IMR-90 (cell line): ENCODE measurements around the gene PTPRN2. TPM values are rescaled to one million over a fixed set of nuclear protein-coding genes. Genes with fewer than 3 reads are reported as not detected.

Source experiments
- ATAC-seq: fragments of 200-7000 bp; cut with Tn5 transposase; 2 replicates; pipeline ENCODE4 v1.9.1; 2020; ENCODE audit warnings: low read depth, mild to moderate bottlenecking, moderate library complexity
- BruUV-seq: library from RNA; stranded (reverse); fragments of 400-500 nt; replicated peaks from 2 replicates; lab custom pipeline; 2021; lab: Mats Ljungman, UMichigan
- CTCF ChIA-PET: fragments of 300-600 bp; formaldehyde crosslinking; extraction: SDS; loops from one replicate; lab custom pipeline; 2021; ENCODE audit warnings: antibody characterized with exemption; lab: Yijun Ruan, JAX
- POLR2A ChIA-PET: fragments of 300-600 bp; sonication (Branson Sonifier 250); formaldehyde crosslinking; loops from one replicate; lab custom pipeline; 2022; ENCODE audit warnings: antibody characterized with exemption; ENCODE audit not compliant: unreplicated experiment; lab: Charles Lee
- DNase-seq: peaks from one replicate; pipeline ENCODE4 v3.0.0; 2013
- H2AFZ ChIP-seq: replicated peaks from 2 replicates; pipeline ENCODE3; 2013; ENCODE audit warnings: low read length, mild to moderate bottlenecking; ENCODE audit not compliant: poor library complexity
- H2AK5ac ChIP-seq: 2 replicates; pipeline ENCODE4 v1.6.1; 2013; ENCODE audit warnings: low read depth, low read length, inconsistent platforms
- H2AK9ac ChIP-seq: replicated peaks from 2 replicates; pipeline ENCODE3; 2013; ENCODE audit warnings: mild to moderate bottlenecking, low read depth, low read length, moderate library complexity; ENCODE audit not compliant: poor library complexity
- H2BK120ac ChIP-seq: 2 replicates; pipeline ENCODE4 v1.6.1; 2013; ENCODE audit warnings: low read depth, low read length, inconsistent platforms
- H2BK15ac ChIP-seq: 3 replicates; pipeline ENCODE4 v1.6.1; 2013; ENCODE audit warnings: low read depth, low read length, inconsistent platforms
- H2BK20ac ChIP-seq: 2 replicates; pipeline ENCODE4 v1.6.1; 2013; ENCODE audit warnings: low read depth, mild to moderate bottlenecking, inconsistent platforms, low read length, moderate library complexity
- H2BK5ac ChIP-seq: 2 replicates; pipeline ENCODE4 v1.6.1; 2013; ENCODE audit warnings: mild to moderate bottlenecking, low read depth, low read length, inconsistent platforms; ENCODE audit not compliant: poor library complexity, severe bottlenecking
- H3K14ac ChIP-seq: replicated peaks from 2 replicates; pipeline ENCODE4 v1.6.1; 2013; ENCODE audit warnings: low read depth, low read length, inconsistent platforms
- H3K18ac ChIP-seq: 2 replicates; pipeline ENCODE4 v1.6.1; 2013; ENCODE audit warnings: low read depth, low read length, control low read depth
- H3K23ac ChIP-seq: 2 replicates; pipeline ENCODE4 v1.6.1; 2013; ENCODE audit warnings: low read depth, low read length, inconsistent platforms
- H3K27ac ChIP-seq: 2 replicates; pipeline ENCODE4 v1.5.1; 2013; ENCODE audit warnings: mild to moderate bottlenecking, control low read depth, low read length; ENCODE audit not compliant: insufficient read depth
- H3K27me3 ChIP-seq: 2 replicates; pipeline ENCODE4 v1.6.1; 2013; ENCODE audit warnings: low read length; ENCODE audit not compliant: control insufficient read depth, insufficient read depth
- H3K36me3 ChIP-seq: 2 replicates; pipeline ENCODE4 v1.6.1; 2013; ENCODE audit warnings: low read length, mixed read lengths; ENCODE audit not compliant: control insufficient read depth, insufficient read depth
- H3K4ac ChIP-seq: 2 replicates; pipeline ENCODE4 v1.6.1; 2013; ENCODE audit warnings: low read depth, low read length, inconsistent platforms
- H3K4me1 ChIP-seq: 2 replicates; pipeline ENCODE4 v1.6.1; 2013; ENCODE audit warnings: low read length, mixed read lengths; ENCODE audit not compliant: control insufficient read depth, insufficient read depth
- H3K4me2 ChIP-seq: 2 replicates; pipeline ENCODE4 v1.6.1; 2013; ENCODE audit warnings: low read depth, mild to moderate bottlenecking, control low read depth, low read length, moderate library complexity
- H3K4me3 ChIP-seq: 2 replicates; pipeline ENCODE4 v1.5.1; 2013; ENCODE audit warnings: low read depth, mild to moderate bottlenecking, control low read depth, low read length, moderate library complexity; ENCODE audit not compliant: insufficient read depth
- H3K56ac ChIP-seq: 2 replicates; pipeline ENCODE4 v1.6.1; 2013; ENCODE audit warnings: low read length, inconsistent platforms; ENCODE audit not compliant: insufficient read depth; ENCODE audit errors: extremely low read depth
- H3K79me1 ChIP-seq, 2 experiments: 2 replicates each; pipeline ENCODE4 v1.6.1; 2013; ENCODE audit warnings: low read length in 2 of 2, inconsistent platforms in 1 of 2, low read depth in 1 of 2
- H3K9ac ChIP-seq: 2 replicates; pipeline ENCODE4 v1.6.1; 2013; ENCODE audit warnings: low read depth, low read length, control low read depth
- H3K9me1 ChIP-seq: 2 replicates; pipeline ENCODE4 v1.6.1; 2013; ENCODE audit warnings: low read length, inconsistent platforms; ENCODE audit not compliant: insufficient read depth
- H3K9me3 ChIP-seq: 2 replicates; pipeline ENCODE4 v1.6.1; 2013; ENCODE audit warnings: low read length; ENCODE audit not compliant: control insufficient read depth, insufficient read depth
- H4K20me1 ChIP-seq: 2 replicates; pipeline ENCODE4 v1.6.1; 2013; ENCODE audit warnings: low read length, inconsistent platforms; ENCODE audit not compliant: insufficient read depth
- H4K5ac ChIP-seq: 2 replicates; pipeline ENCODE4 v1.6.1; 2013; ENCODE audit warnings: mild to moderate bottlenecking, low read depth, low read length, control low read depth
- H4K8ac ChIP-seq, 2 experiments: 2 replicates each; pipeline ENCODE4 v1.6.1; 2013; ENCODE audit warnings: low read depth in 2 of 2, low read length in 2 of 2, control low read depth in 1 of 2, inconsistent platforms in 1 of 2
- H4K91ac ChIP-seq: 2 replicates; pipeline ENCODE4 v1.6.1; 2013; ENCODE audit warnings: low read depth, low read length, inconsistent platforms; ENCODE audit not compliant: insufficient read depth
- BHLHE40 ChIP-seq: fragments of 150-350 bp; IDR thresholded peaks from 2 replicates; pipeline ENCODE4 v1.6.1; 2016; ENCODE audit warnings: mild to moderate bottlenecking, low read depth, low read length
- CEBPB ChIP-seq: IDR thresholded peaks from 2 replicates; pipeline ENCODE4 v1.6.1; 2012; ENCODE audit warnings: low read depth, low read length, improper control_type of control experiment
- CHD1 ChIP-seq: IDR thresholded peaks from 2 replicates; pipeline ENCODE4 v1.6.1; 2012; ENCODE audit warnings: low read depth, low read length, improper control_type of control experiment
- MAFK ChIP-seq: IDR thresholded peaks from 2 replicates; pipeline ENCODE4 v1.6.1; 2012; ENCODE audit warnings: low read depth, low read length, improper control_type of control experiment
- MAZ ChIP-seq: IDR thresholded peaks from 2 replicates; pipeline ENCODE4 v1.6.1; 2012; ENCODE audit warnings: low read depth, mild to moderate bottlenecking, low read length, improper control_type of control experiment, moderate library complexity, borderline replicate concordance
- MXI1 ChIP-seq: IDR thresholded peaks from 2 replicates; pipeline ENCODE4 v1.6.1; 2012; ENCODE audit warnings: low read depth, mild to moderate bottlenecking, low read length, moderate library complexity, borderline replicate concordance
- NFE2L2 ChIP-seq: fragments of 150-350 bp; IDR thresholded peaks from 2 replicates; pipeline ENCODE4 v1.6.1; 2016; ENCODE audit warnings: low read depth, mild to moderate bottlenecking, low read length
- POLR2A ChIP-seq: IDR thresholded peaks from 2 replicates; pipeline ENCODE4 v1.6.1; 2012; ENCODE audit warnings: mild to moderate bottlenecking, low read depth, low read length
- RAD21 ChIP-seq: IDR thresholded peaks from 2 replicates; pipeline ENCODE4 v1.6.1; 2012; ENCODE audit warnings: low read length, improper control_type of control experiment
- WGBS, 2 experiments: methylation state at CpG; one replicate each; pipeline versions ENCODE4 v1.1.5 to v1.1.7; 2013; ENCODE audit warnings: missing lambda C conversion rate in 2 of 2; ENCODE audit not compliant: insufficient read length in 1 of 2; ENCODE audit errors: extremely low coverage in 2 of 2; 5-methylcytosine and 5-hydroxymethylcytosine counted together
- dilution Hi-C: fragments of 300-500 bp; cut with HindIII; formaldehyde crosslinking; loops from one replicate; pipeline ENCODE4 v1.14.3; 2018; ENCODE audit warnings: low sequenced_read_pairs; ENCODE audit not compliant: unreplicated experiment
- in situ Hi-C: fragments of 300-500 bp; cut with MboI; formaldehyde crosslinking; loops from 3 replicates; pipeline ENCODE4 v1.14.3; 2019; ENCODE audit warnings: low sequenced_read_pairs, inconsistent platforms, mixed read lengths
- intact Hi-C: fragments of 100-400 bp; cut with micrococcal nuclease; formaldehyde crosslinking; loops from 2 replicates; pipeline ENCODE4 v1.10.0; 2022
- polyA plus RNA-seq, 3 experiments: library from polyadenylated mRNA; depleted of rRNA; stranded (reverse); fragments of >200 nt; gene quantifications; 2 replicates each; pipeline ENCODE4 v1.2.3, GENCODE V29; 2012; ENCODE audit warnings: low replicate concordance in 1 of 3
- total RNA-seq: library from RNA; depleted of rRNA; stranded (reverse); fragments of >200 nt; gene quantifications from 2 replicates; pipeline ENCODE4 v1.2.3, GENCODE V29; 2012
- TF ChIP-seq, protein P1 (sequence below): conservative IDR thresholded peaks from 2 replicates; pipeline ENCODE4 v1.5.1; 2012; ENCODE audit warnings: mild to moderate bottlenecking, low read depth, low read length, improper control_type of control experiment

Gene PTPRN2
- total and polyA plus RNA-seq, 2 of the 4 experiments (the other 2 are of a cell fraction), result 0.03 TPM; not detected in 1

DNA sequence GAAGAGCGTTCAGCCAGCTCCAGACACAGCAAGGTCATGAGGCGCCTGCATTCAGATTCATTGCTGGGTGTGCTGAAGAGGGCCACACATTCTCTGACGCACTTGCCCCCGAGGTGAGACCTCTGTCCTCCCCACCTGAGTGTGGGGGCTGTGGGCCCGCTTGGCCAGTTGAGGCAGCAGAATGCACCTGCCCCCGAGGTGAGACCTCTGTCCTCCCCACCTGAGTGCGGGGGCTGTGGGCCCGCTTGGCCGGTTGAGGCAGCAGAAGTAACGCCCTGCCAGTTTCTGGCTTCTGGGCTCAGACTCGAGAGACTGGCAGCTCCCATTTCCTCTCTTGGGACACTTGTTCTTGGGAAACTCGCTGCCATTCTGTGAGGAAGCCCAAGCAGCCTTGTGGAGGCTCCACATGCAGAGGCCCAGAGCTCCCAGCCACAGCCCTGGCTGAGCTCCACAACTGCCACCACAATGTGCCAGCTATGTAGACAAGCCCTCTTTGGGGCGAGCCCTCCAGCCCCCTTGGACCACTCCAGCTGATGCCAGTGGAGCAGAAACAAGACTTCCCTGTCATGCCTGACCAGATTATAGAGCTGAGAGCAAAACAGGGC is 816.8 kb downstream of the PTPRN2 start:
- dilution Hi-C loops, result no loop called here
- H3K27ac ChIP-seq, result no peak overlapping the region
- intact Hi-C loops, result no loop called here
- 60% methylated on average over 6 of the region's 13 CpGs; no CpG with 5 or more reads in 1 of the 2 experiments for WGBS, 2 experiments
- no peaks in the 10 kb centered on the region for H4K20me1 ChIP-seq
- H3K9me1 ChIP-seq, result no peaks in the 10 kb centered on the region
- H3K4me3 ChIP-seq, result no peak overlapping the region
- no peak overlapping the region for H4K8ac ChIP-seq
- H3K18ac ChIP-seq, result no peak overlapping the region
- no peak overlapping the region for H3K23ac ChIP-seq
- H2BK15ac ChIP-seq, result no peak overlapping the region
- H2BK20ac ChIP-seq, result no peak overlapping the region
- no peak overlapping the region for H3K14ac ChIP-seq
- no peak overlapping the region for H4K5ac ChIP-seq
- H3K9ac ChIP-seq, result no peak overlapping the region
- no peak for DNase-seq
- in situ Hi-C loops, result no loop called here
- no peaks in the 10 kb centered on the region for H3K4me1 ChIP-seq
- no peak overlapping the region for H3K4ac ChIP-seq
- ChIA-PET CTCF (no interaction called here), POLR2A (no interaction called here)
- no peak overlapping the region for H4K91ac ChIP-seq
- no peak overlapping the region for H2AK5ac ChIP-seq
- no peak overlapping the region for H3K4me2 ChIP-seq
- H3K36me3 ChIP-seq, result no peaks in the 10 kb centered on the region
- no peaks in the 10 kb centered on the region for H3K27me3 ChIP-seq
- no peak overlapping the region for H2AK9ac ChIP-seq
- BruUV-seq, result no TSS peak
- H2BK120ac ChIP-seq, result no peak overlapping the region
- H2AFZ ChIP-seq, result no peak overlapping the region
- TF ChIP-seq MAZ (no peak), MAFK (no peak), MXI1 (no peak), RAD21 (no peak), CEBPB (no peak), NFE2L2 (no peak), CHD1 (no peak), POLR2A (no peak), BHLHE40 (no peak)
- TF ChIP-seq, protein P1, sequence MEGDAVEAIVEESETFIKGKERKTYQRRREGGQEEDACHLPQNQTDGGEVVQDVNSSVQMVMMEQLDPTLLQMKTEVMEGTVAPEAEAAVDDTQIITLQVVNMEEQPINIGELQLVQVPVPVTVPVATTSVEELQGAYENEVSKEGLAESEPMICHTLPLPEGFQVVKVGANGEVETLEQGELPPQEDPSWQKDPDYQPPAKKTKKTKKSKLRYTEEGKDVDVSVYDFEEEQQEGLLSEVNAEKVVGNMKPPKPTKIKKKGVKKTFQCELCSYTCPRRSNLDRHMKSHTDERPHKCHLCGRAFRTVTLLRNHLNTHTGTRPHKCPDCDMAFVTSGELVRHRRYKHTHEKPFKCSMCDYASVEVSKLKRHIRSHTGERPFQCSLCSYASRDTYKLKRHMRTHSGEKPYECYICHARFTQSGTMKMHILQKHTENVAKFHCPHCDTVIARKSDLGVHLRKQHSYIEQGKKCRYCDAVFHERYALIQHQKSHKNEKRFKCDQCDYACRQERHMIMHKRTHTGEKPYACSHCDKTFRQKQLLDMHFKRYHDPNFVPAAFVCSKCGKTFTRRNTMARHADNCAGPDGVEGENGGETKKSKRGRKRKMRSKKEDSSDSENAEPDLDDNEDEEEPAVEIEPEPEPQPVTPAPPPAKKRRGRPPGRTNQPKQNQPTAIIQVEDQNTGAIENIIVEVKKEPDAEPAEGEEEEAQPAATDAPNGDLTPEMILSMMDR, result no peak
- no peak for ATAC-seq
- H3K56ac ChIP-seq, result no peak overlapping the region
- peaks cover 64% of the 10 kb centered on the region for H3K9me3 ChIP-seq
- no peak overlapping the region for H2BK5ac ChIP-seq
- H3K79me1 ChIP-seq, result no peaks in the 10 kb centered on the region
